GM11168 (cell line): ENCODE measurements around the gene UPF1.
"Not testable (repeated sequence)": the region's sequence is repeated elsewhere in the genome, so short reads cannot be mapped to it uniquely, and the experiment has no call there.

Experiments
- in situ Hi-C: fragments of 300-500 bp; cut with MboI; formaldehyde crosslinking; loops from one replicate; pipeline ENCODE4 v1.12.0; 2022; ENCODE audit warnings: low sequenced_read_pairs; ENCODE audit not compliant: unreplicated experiment

UPF1 gene

DNA sequence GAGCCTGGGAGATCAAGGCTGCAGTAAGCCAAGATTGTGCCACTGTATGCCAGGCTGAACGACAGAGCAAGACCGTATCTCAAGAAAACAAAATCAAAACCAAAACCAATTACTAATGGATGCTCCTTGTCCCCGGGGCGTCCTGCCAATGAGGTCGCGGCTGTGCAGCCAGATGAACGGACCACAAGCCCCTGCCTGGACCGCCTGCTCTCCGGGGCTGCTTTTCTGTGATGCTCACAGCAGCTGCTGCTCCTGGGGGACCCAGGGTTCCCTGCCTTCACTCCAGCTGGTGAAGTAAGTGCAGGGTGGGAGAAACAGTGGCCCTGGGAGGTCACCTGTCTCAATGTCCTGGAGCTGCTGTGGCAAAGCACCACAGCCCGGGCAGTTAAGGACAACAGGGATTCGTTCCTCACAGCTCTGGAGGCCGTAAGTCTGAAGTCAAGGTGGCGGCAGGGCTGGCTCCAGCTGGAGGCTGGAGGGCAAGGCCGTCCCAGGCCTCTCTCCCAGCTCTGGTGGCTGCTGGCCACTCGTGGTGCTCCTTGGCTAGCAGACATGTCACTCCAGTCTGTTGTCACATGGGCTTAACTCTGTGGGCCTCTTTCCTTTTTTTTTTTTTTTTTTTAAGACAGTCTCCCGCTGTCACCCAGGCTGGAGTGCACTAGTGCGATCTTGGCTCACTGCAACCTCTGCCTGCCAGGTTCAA, 77.3 kb downstream of the UPF1 start:
- in situ Hi-C loops, result no loop called here

DNA sequence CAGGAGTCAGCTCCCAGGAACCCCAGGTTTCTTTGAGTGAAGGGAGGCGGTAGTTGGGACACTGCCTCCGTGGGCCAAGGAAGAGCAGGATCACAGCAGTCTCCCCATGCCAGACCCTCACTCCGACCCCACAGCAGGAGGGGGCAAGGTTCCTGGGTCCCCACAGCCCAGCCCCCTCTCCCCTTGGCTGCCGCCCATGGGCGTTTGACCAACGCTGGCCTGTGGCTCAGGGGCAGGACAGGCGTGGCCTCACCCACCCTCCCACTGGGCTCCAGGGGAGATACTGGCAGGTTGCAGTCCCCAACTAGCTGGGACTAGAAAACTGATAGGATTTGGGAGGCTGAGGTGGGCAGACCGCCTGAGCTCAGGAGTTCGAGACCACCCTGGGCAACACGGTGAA, 78.3 kb downstream of the UPF1 start:
- in situ Hi-C loops, result no loop called here

DNA sequence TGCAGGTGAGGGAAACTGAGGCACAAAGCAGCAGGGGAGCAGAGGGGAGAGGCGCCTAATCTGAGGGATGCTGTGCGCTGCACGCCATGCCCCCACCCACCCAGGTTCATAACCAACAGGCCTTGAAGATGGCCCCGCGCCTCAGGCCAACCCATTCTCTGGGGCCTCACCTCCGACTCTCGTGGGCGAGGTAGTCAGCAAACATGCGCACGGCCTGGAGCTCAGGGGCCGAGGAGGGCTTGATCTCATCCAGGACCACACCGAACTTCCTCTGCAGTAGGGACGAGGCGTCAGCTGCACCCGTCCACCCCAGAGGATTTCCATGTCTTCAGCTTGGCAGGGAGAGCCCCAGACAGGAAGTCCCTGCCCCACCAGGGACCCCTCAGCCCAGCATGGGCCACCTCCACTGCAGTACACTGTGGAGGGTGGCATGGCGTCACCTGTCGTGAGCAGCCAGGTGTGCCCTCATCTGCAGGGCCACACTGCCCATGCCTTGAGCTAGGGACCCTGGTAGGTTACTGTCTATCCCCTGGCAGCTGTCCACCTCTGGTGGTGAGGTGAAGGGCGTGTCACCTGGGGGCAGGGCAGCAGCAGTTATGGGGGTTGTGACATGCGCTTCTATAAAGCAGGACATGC, 79.2 kb downstream of the UPF1 start:
- in situ Hi-C loops, result no loop called here

DNA sequence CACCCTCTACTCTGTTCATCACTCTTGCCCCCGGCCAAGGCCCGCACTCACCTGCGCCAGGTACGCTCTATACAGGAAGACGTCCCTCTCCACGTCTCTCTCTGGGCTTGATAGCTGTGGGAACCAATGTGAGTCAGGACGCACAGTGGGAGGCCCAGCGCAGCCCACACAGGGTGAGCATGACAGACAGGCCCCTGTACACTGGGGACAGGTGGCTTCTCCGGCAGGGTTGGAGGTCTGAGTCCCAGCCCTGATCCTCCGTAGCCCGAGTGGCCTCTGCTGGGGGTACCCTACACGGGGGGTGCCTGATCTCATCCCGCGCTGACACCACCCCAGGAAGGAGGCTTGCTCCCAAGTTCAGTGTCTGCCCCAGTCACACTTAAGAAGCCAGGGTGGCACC, 81.2 kb downstream of the UPF1 start:
- in situ Hi-C loops, result no loop called here

DNA sequence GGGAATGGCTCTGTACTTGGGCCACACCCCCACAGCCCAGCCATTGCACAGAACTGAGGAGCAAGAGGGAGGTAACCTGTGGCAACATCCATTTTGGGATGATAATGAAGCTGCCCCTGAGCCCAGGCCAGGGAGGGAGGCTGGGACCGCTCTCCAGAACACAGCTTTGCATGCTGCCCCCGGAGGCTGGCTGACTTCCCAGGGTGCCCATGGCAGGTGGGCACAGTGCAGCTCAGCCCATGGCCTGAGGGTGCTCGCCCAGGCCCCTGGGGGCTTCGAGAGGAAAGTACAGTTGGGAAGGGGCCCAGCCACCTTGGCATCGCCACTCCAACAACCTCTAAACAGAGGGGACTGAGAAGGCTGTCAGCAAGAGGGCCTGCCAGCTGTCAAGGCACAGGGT, 81.7 kb downstream of the UPF1 start:
- in situ Hi-C loops, result no loop called here

DNA sequence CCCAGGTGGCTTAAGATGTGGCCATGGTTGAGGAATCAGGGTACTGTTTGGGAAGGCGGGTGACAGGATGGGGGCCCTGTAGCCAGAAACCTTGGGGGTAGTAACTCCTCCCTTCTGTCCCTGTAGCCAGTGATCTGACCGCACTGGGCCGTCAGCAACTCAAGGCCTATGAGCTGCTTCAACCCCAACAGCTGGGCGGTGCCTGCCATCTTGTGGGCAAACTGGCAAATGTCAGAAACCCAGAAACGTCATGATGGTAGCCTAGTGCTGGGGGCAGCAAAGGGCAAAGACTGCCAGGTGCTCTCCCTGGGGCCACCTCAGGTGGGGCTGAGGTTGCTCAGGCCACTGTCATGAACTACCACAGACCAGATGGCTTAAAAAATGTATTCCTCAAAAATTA, 83.9 kb downstream of the UPF1 start:
- in situ Hi-C loops, result no loop called here

DNA sequence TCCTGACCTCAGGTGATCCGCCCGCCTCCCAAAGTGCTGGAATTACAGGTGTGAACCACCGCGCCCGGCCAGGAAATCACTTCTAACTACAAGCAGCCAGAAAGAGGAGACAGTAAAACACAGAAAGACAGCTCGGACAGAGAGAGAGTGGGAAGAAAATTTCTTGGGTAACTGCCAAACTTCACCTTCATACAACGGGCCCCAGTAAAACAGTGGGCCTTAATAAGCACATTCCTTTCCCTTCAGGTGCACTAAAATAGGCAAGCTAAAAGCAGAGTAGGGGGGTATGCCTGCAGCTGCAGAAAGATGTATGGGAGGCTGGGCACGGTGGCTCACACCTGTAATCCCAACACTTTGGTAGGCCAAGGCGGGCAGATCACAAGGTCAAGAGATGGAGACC, 85.8 kb downstream of the UPF1 start:
- in situ Hi-C loops, result not testable (repeated sequence)
